HG02571 (cell line): ENCODE data around the gene RP9.

Experiments
- ATAC-seq: cut with Tn5 transposase; IDR thresholded peaks from one replicate; pipeline ENCODE4 v1.9.1; 2021; ENCODE audit warnings: mild to moderate bottlenecking, moderate library complexity; ENCODE audit not compliant: unreplicated experiment

RP9 gene, protein sequence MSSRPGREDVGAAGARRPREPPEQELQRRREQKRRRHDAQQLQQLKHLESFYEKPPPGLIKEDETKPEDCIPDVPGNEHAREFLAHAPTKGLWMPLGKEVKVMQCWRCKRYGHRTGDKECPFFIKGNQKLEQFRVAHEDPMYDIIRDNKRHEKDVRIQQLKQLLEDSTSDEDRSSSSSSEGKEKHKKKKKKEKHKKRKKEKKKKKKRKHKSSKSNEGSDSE

DNA sequence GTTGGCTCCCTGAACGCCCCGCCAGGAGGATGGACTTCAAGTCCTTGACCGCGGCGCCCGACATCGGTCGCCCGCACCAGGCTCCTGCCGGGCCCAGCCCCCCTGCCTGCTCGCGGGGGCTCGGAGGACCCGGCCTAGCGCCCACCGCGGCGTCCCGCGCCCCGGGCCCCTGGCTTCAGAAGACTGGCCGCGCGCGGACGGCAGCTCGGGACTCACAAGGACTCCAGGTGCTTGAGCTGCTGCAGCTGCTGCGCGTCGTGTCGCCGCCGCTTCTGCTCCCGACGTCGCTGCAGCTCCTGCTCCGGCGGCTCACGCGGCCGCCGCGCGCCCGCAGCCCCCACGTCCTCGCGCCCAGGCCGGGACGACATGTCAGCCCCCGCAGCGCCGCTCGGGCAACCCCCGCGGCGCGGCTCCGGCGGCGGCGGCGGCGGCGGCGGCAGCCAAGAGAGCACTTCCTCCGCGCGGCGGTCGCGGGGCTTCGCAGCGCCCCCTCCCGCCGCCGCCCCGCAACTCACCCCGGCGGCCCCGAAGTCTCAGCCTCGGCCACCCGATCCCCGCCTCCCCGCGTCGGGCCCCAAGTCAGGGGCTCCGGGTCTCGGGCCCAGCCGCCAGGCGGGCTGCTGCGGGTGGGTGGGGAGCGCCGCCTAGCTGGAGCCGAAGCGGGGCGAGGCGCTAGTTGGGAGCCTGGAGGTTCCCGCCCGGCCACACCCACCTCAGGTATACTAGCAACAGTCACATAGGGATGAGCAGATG lies at the start of gene RP9:
Gene RP9 (minus strand): TSS at position 400 of the 753 bp plus-strand sequence. CDS start 32 bp downstream, at position 368.
- ATAC-seq, result peak; percentile 83

DNA sequence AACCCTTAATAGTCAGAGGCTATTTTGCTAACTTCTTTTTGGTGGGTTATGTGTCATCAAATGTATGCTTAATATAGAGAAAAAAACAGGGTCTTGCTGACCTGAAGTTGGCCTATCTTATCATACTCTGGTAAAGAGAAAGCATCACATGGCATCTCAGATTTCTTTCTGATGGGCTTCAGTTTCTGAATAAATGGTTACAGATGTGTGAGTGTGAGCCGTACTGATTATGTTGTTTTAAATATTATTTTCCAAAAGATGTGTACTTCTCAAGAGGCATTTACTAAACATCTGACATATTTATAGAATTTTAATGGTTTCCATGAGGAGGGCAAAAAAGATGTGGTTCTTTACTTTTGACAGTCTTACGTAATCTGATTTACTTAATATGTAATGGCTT lies 48.6 kb upstream of the RP9 start:
- no peak for ATAC-seq

DNA sequence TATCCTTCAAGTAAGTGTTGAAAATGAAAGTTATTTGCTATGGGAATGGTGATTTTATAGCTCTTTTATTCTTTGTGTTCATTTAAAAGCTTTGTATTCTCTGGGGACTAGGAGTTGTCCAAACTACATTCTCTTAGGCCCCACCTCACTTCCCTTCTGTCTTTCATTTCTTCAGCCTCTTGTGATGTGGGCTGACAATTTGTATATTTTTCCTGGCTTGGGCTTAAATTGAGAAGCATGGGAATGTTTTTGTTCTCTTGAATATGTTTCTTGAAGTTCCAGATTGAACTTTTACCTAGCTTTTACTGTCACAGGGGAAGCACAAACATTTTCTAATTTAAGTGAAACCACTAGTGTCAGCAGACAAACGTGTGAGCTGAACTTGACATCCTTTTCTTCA lies 48.1 kb upstream of the RP9 start:
- ATAC-seq, result no peak

DNA sequence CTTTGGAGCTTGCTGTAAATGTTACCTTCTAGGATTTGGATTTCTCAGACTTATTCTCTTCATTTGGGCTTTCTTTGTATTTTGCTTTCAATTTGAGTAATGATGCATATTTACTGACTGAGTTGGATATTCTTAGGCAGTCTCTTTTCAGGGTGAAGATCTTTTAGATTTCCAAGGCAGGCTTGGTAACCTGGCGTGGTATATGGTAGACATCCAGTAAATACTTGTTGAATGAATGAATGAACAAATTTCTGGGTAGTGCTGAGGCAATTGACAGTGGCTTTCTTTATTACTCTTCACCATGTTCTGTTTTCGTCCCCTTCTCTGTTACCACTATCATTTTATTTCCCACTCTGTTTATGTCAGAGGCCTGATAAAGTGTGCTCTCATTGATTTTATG lies 47.2 kb upstream of the RP9 start:
- no peak for ATAC-seq

DNA sequence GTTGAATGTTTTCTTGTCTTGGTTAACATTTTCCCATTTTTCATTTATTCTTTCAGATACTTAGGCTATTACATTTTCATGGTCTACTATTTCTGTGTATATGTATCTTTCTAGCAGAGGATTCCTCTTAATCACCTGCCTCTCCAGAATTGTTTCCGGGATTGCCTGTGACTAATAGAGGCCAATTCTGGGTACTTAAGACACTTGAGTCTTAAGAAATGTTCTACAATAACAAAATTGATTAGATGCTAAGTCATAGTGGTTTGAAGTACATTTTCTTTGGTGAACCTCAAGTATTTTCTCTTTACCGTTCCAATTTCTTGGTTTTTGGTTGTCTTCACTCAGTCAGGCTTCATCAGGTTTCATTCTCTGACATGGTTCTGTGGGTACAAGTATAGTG lies 46.6 kb upstream of the RP9 start:
- ATAC-seq, result no peak

DNA sequence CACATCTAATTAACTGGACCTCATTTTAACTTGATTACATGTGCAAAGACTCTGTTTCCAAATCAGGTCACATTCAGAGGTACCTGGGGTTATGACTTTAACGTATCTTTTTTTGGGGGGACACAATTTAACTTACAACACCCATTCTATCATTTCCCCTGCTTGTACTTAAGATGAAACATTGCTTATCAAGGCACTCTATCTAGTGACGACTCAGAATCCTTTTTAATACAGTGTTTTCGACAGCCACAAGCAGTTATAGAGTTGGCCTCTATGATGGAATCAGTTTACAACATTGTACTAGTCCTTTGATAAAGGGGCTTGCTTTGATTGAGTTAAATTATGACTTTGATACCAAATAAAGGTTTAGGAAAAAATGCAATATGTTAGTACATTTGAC lies 42.9 kb upstream of the RP9 start:
- ATAC-seq, result no peak

DNA sequence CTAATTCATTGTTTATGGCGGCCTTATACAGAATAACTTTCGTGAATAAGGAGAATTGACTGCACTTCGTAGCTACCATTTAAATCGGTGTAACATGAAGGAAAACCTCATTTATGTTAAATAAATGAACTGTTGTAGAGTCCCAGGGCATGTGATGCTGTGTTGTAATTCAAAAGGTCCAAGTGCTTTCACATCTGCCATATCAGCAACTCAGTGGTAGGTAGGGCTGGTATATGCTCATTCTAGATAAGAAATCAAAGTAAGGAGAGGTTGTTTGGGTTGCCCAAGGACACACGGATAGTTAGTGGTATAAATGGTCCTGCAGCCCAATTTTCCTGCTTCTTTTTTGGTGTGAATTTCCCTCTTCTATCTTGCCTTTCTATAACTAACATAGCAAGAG lies 36.0 kb upstream of the RP9 start:
- ATAC-seq, result no peak

DNA sequence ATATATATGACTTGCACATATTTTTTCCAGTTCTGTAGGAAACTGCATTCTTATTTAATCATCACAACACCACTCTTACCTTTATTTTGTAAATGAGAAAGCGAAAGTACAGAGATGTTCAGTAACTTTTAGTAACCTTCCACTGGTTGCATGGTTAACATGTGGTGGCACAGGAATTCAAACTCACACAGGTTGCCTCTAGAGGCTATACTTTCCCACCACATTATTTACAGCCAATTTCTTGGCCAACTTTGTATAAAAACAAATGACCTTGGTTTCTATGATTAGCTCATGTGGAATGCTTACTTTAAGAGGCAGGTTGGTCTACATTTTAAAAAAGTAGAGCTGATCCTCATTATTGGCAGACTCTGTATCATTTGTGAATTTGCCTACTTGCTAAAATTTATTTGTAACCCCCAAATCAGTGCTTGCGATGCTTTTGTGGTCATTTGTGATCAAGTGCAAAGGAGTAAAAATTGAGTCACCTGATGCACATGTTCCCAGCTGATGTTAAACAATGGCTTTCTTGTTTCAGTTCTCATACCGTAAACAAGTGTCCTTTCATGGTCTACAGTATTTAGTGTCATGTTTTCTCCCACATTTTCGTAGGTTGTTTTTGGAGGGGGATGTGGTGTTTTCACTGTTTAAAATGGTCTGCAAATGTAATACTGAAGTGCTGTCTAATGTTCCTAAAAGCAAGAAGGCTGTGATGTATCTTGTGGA lies 35.0 kb upstream of the RP9 start:
- ATAC-seq, result no peak

DNA sequence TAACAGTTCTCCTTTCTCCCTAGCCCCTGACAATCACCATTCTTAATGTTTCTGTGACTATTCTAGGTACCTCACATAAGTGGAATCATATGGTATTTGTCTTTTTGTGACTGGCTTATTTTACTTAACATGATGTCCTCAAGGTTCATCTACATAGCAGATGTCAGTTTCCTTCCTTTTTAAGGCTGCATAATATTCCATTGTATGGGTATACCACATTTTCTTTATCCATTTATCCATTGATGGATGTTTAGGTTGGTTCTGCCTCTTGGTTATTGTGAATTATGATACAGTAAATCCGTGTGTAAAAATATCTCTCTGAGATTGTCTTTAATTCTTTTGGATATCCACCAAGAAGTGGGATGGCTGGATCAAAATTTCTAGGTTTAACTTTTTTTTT lies 33.4 kb upstream of the RP9 start:
- ATAC-seq, result no peak

DNA sequence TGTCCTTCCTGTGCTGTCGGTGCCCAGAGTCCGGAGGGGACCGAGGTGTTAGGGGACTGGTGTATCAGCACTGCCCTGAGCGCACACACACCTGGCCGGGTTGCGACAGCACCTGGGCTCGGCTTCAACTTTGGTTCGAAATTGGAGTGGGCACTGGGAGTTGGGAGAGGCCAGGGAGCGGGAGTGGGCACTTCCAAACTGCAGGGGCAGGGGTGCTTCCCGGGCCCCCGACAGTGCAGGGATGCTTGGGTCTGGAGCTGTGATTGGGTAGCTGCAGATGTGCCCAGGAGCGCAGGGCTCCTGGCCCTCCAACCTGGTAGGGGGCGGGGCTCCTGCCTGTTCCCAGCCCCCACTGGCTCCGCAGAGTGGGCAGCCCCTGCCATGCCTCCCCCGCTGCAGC lies 27.9 kb upstream of the RP9 start:
- no peak for ATAC-seq

DNA sequence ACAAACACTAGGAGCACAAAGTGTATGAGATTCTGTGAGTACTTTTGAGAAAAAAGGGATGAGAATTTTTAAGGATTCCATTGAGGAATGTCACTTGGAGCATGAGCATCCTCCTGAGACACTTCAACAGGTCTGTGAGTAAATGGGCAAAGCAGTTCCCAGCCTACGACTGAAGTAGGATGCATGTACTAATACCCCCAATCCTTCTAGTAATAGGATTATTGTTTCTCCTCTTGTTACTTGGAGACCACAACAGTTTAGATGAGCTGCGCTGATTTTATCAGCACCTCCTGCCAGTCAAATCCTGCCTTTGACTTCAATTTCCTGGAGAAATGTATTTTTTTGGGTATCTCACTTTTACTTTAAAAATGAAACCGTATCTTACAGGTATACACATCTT lies 21.0 kb upstream of the RP9 start:
- no peak for ATAC-seq

DNA sequence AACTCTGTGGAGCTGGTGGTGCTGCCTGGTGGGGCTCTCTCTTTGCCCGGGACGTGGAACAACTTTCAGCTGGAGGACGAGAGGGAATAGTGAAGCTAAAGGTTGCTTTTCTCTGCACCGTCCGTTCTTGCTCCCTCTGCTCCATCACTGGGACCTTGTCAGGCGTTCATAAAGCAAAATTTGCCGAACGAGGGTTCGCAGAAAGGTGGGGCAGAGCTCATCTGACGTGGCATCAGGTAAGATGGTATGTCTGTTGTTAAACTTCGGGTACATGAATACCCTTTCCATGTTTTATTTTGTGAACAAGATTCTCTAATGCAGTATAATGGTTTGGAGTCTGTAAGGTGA lies 20.6 kb upstream of the RP9 start:
- no peak for ATAC-seq

DNA sequence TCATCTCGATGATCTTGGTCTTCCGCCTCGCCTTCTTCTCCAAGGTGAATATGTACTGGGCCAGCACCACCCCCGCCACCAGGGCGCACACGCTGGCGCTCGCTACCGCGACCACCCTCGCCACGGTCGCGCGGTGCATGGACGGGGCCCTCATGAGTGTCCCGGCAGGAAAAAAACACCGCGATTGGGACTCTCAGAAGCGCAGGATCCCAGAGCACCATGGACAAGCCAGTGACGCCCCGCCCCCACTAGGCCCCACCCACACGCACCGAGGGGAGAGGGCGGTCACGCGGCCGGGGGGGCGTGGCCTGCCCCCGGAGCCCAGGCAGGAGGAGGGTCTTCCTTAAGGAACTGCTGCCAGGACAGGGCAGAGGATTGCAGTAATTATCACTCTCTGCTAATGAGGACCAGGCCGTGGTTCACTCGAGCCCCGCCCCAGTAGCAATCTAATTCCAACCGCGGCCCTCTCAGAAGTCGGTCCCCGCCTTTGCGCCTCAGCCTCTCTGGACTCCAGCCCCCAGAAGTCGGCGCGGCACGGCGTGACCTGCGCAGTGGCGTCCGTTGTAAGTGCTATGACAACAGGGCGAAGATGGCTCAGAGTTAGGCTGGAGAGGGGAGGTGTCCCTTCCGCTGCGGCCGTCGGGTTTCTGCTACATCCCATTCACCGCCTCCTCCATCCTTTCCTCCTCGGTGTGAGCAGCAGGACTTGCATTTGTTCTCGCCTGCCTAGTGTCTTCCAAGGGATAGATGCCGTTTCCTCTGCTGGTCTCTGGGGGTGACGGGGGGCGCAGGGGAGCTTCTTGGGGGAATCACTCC lies 20.0 kb upstream of the RP9 start, which contains the start of gene BBS9:
Gene BBS9 (plus strand): TSS at position 575 of the 816 bp plus-strand sequence. CDS start 16,689 bp downstream, outside the sequence.
- peak; percentile 100 for ATAC-seq

DNA sequence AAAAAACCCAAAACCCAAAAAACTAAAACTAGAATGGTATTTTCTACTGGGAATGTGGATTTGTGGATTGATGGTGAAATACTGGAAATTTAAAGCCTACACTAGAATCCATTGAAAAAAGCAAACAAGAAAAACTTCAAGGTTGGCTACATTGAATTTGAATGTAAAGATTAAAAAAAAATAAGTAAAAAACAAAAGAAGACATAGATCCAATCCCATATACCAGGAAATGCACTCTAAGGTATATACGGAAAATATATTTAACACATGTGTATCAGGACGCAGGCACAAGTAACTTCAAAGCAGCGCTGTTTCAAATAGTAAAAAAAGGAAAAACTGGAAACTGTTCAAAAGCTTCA lies 19.4 kb upstream of the RP9 start:
- ATAC-seq, result no peak

DNA sequence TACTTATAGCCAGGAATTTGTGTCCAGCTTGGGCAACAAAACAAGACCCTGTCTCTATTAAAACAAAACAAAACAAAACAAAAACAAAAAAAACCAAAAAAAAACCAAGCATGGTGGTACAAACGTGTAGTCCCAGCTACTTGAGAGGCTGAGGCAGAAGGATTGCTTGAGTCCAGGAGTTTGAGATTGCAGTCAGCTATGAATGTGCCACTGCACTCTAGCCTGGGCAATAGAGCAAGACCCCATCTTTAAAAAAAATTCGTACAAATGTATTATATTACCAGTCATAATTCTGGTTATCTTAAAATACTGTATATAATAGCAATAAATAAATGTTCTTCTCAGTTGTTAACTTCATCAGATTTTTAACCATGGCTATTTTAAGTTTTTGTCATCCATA lies 17.9 kb upstream of the RP9 start:
- ATAC-seq, result no peak

DNA sequence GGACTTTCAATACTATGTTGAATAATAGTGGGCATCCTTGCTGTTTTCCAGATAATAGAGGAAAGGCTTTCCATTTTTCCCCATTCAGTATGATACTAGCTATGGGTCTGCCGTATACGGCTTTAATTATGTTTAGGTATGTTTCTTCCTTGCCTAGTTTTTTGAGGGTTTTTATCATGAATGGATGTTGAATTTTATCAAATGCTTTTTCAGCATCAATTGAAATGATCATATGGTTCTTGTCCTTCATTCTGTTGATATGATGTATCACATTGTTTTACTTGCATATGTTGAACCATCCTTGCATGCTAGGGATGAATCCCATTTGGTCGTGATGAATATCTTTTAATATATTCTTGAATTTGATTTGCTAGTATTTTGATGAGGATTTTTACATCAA lies 9.2 kb upstream of the RP9 start:
- no peak for ATAC-seq

DNA sequence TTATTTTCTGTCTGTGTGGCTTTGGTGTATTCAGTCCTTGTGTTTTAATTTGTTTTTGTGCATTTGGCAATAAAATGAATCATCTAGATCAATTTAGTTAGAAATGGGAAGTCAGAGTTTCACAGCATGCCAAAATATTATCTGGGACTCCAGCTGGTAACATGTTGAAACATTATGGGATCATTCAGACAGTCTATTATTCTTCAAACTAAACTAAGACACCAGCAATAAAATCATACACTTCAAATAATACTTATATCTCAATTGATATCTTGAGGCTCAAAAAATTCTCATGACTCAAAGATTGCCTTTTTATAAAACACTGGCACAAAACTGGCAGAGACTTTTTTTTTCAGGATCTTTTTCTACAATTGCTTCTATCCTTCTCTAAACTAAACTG lies 5.8 kb upstream of the RP9 start:
- ATAC-seq, result no peak

DNA sequence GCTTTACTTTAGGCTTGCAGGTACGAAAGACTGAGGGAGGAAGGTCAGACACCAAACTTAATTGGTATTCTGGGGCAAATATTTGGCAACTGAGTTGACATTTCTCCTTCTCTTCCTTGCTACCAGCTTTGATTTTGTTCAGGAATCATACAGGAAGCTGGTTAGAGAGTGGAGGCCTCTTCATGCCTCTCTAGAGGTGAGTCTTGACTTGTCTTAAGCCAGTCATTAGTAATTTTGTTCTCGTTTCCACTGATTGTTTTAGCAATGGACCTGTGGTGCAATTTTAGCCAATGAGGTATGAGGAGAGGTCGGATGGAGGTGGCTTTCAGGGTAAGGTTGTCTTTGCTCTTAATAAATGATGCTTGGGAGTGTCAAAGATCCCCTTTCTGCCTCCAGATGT lies 2.4 kb upstream of the RP9 start:
- ATAC-seq, result no peak

DNA sequence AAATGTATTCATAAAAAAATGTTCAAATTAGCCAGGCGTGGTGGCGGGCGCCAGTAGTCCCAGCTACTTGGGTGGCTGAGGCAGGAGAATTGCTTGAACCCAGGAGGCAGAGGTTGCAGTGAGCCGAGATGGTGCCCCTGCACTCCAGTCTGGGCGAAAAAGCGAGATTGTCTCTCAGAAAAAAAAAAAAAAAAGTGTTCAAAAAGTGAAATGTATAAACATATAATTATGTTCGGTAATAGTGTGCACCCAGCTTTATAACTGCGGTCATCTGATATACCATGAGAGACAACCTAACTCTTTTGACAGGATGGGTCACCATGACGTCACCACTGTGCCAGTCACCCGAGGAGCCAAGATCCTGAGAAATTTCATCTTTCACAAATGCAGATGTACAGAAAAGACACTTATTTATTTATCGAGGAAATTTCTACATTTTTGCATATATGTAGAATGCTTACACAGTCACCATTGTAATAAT lies 594 bp upstream of the RP9 start:
- ATAC-seq, result no peak

DNA sequence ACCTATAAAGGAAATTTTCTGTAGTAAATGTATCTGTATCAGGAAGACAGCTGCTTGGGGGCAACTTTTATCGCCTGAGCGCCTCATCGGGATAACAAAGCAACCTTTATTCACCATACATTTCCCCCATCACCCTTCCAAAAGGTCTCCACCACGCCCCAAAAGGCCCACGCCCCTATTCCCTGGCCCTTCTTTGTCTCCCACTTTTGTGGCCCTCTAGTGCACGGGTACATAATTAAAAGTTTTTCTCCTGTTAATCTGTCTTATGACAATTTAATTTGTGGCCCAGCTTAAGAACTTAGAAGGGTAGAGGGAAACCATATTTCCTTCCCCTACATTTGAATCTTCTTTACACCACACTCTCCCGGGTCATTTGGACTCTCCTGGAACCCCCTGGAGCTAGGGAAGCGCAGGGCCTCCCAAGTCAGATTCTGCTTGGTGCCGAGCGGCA lies 625 bp downstream of the RP9 start:
- ATAC-seq, result peak; percentile 8
